PC-9 (cell line): ENCODE data around the gene MICOS13. TPM values are rescaled to one million over a fixed set of nuclear protein-coding genes. Genes with fewer than 3 reads are reported as not detected.

Experiments used
- BruUV-seq: library from RNA; stranded (reverse); fragments of 400-500 nt; replicated peaks from 2 replicates; lab custom pipeline; 2021; lab: Mats Ljungman, UMichigan
- CTCF ChIA-PET: fragments of 300-600 bp; sonication (Branson Sonifier 250); formaldehyde crosslinking; loops from one replicate; lab custom pipeline; 2022; ENCODE audit warnings: antibody characterized with exemption; lab: Charles Lee
- POLR2A ChIA-PET: fragments of 300-600 bp; sonication (Branson Sonifier 250); formaldehyde crosslinking; loops from one replicate; lab custom pipeline; 2022; ENCODE audit warnings: antibody characterized with exemption; ENCODE audit not compliant: unreplicated experiment; lab: Charles Lee
- DNase-seq, 2 experiments: peaks; one replicate each; pipeline versions ENCODE4 v3.0.0 to v3.0.0-alpha.2; 2015 to 2022; ENCODE audit warnings: mixed read lengths in 1 of 2
- H2AFZ ChIP-seq: fragments of 200-600 bp; sonication (generic); 2 replicates; pipeline ENCODE4 v1.8.1; 2017; ENCODE audit warnings: antibody characterized with exemption
- H3F3A ChIP-seq: fragments of 200-600 bp; sonication (generic); 2 replicates; pipeline ENCODE4 v1.8.1; 2017; ENCODE audit warnings: antibody characterized with exemption, mild to moderate bottlenecking, low read depth; ENCODE audit not compliant: insufficient read depth
- H3K27ac ChIP-seq: fragments of 200-600 bp; sonication (generic); 2 replicates; pipeline ENCODE4 v1.6.1; 2016; ENCODE audit warnings: mixed run types
- H3K27me3 ChIP-seq: fragments of 200-600 bp; sonication (generic); 2 replicates; pipeline ENCODE4 v1.6.1; 2016; ENCODE audit warnings: low read depth, mixed run types; ENCODE audit not compliant: insufficient read depth
- H3K36me3 ChIP-seq: fragments of 200-600 bp; sonication (generic); 2 replicates; pipeline ENCODE4 v1.6.1; 2016; ENCODE audit warnings: low read depth, mixed run types
- H3K4me1 ChIP-seq: fragments of 200-600 bp; sonication (generic); replicated peaks from 2 replicates; pipeline ENCODE4 v1.6.1; 2016; ENCODE audit warnings: mixed run types; ENCODE audit not compliant: insufficient read depth
- H3K4me2 ChIP-seq: fragments of 200-600 bp; sonication (generic); 2 replicates; pipeline ENCODE4 v1.6.1; 2017; ENCODE audit warnings: mixed run types
- H3K4me3 ChIP-seq: fragments of 200-600 bp; sonication (generic); 2 replicates; pipeline ENCODE4 v1.6.1; 2016; ENCODE audit warnings: mixed run types
- H3K79me2 ChIP-seq: fragments of 200-600 bp; sonication (generic); 2 replicates; pipeline ENCODE4 v1.6.1; 2017; ENCODE audit warnings: low read depth, mixed run types
- H3K9me2 ChIP-seq: fragments of 200-600 bp; sonication (generic); 2 replicates; pipeline ENCODE4 v1.8.1; 2017; ENCODE audit warnings: mild to moderate bottlenecking; ENCODE audit not compliant: insufficient read depth
- H3K9me3 ChIP-seq: fragments of 200-600 bp; sonication (generic); 2 replicates; pipeline ENCODE4 v1.8.1; 2016; ENCODE audit warnings: low read depth; ENCODE audit not compliant: insufficient read depth
- H4K20me1 ChIP-seq: fragments of 200-600 bp; sonication (generic); 2 replicates; pipeline ENCODE4 v1.8.1; 2017; ENCODE audit not compliant: insufficient read depth
- EZH2 ChIP-seq: fragments of 200-600 bp; sonication (generic); IDR thresholded peaks from 2 replicates; pipeline ENCODE4 v1.8.0; 2017; ENCODE audit warnings: antibody characterized with exemption, low read depth
- intact Hi-C: fragments of 100-400 bp; cut with micrococcal nuclease; formaldehyde crosslinking; loops from one replicate; pipeline ENCODE4 v1.10.0; 2022; ENCODE audit not compliant: unreplicated experiment
- total RNA-seq: library from RNA; stranded (reverse); gene quantifications from 2 replicates; pipeline ENCODE4 v1.2.3, GENCODE V29; 2021
- TF ChIP-seq, protein P1 (sequence below): fragments of 200-600 bp; sonication (generic); conservative IDR thresholded peaks from 2 replicates; pipeline ENCODE4 v1.6.1; 2017; ENCODE audit warnings: mixed run types, antibody characterized with exemption, mild to moderate bottlenecking, moderate library complexity

The MICOS13 gene
- total RNA-seq, 1 experiment from 2014 or later, result 34.7 TPM

DNA sequence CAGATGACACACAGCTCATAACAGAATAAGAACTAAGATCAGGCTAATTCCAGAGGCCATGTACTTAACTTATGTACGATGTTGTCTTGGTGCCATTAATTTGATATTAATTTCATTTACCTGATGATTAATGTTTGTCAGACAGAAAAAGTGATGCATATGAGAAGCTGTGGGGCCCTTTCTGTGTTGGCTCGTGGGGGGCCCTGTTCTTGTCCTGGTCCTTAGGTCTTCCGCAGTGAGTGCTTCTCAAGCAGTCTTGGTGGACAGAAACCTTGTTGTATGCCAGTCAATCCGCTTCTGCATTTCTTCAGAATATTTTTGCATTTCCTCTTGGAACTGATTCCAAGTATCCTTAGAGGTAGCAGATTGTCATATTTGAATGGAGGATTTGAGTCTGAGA, 37.3 kb downstream of the MICOS13 start:
- Histone ChIP-seq H3K9me3 (no peaks in the 10 kb centered on the region), H3K4me3 (no peak overlapping the region), H3K27me3 (no peaks in the 10 kb centered on the region), H4K20me1 (peaks cover 57% of the 10 kb centered on the region), H3F3A (no peaks in the 10 kb centered on the region), H3K79me2 (peaks cover 70% of the 10 kb centered on the region), H3K9me2 (no peaks in the 10 kb centered on the region), H3K27ac (no peak overlapping the region), H3K36me3 (0 out of 2 replicates have a peak, but pooled peaks cover 3% of the 10 kb centered on the region), H3K4me1 (no peaks in the 10 kb centered on the region), H3K4me2 (no peak overlapping the region), H2AFZ (no peak overlapping the region)
- intact Hi-C loops, result no loop called here
- ChIA-PET POLR2A (no interaction called here), CTCF (no interaction called here)
- DNase-seq, result no peak
- no peak for TF ChIP-seq EZH2
- TF ChIP-seq, protein P1, sequence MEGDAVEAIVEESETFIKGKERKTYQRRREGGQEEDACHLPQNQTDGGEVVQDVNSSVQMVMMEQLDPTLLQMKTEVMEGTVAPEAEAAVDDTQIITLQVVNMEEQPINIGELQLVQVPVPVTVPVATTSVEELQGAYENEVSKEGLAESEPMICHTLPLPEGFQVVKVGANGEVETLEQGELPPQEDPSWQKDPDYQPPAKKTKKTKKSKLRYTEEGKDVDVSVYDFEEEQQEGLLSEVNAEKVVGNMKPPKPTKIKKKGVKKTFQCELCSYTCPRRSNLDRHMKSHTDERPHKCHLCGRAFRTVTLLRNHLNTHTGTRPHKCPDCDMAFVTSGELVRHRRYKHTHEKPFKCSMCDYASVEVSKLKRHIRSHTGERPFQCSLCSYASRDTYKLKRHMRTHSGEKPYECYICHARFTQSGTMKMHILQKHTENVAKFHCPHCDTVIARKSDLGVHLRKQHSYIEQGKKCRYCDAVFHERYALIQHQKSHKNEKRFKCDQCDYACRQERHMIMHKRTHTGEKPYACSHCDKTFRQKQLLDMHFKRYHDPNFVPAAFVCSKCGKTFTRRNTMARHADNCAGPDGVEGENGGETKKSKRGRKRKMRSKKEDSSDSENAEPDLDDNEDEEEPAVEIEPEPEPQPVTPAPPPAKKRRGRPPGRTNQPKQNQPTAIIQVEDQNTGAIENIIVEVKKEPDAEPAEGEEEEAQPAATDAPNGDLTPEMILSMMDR, result no peak
- no TSS peak for BruUV-seq

DNA sequence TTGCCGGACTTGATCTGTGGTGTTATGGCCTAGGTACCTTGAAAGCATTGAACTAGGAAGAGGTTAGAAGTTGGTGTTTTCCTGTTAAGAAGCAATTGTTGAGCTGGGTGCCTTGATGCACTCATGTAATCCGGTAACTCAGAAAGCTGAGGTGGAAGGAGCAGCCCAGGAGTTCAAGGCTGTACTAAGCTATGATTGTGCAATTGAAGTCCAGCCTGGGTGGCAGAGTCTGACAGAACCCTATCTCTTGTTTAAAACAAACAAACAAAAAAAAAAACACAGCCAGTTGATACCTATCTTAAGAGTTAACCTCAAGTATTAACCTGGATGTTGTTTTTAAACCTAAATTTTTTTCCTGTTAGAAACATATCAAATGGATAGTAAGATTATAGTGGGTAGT, 38.1 kb downstream of the MICOS13 start:
- no peaks in the 10 kb centered on the region for H3K4me1 ChIP-seq
- intact Hi-C loops, result no loop called here
- no peak for DNase-seq
- no peaks in the 10 kb centered on the region for H3K27me3 ChIP-seq
- H3K79me2 ChIP-seq, result peaks cover 78% of the 10 kb centered on the region
- peaks cover 64% of the 10 kb centered on the region for H4K20me1 ChIP-seq
- no peak overlapping the region for H3K4me2 ChIP-seq
- no peaks in the 10 kb centered on the region for H3K9me2 ChIP-seq
- H2AFZ ChIP-seq, result no peak overlapping the region
- H3K9me3 ChIP-seq, result no peaks in the 10 kb centered on the region
- no peak overlapping the region for H3K27ac ChIP-seq
- no peak for TF ChIP-seq EZH2
- TF ChIP-seq, protein P1, result no peak
- POLR2A ChIA-PET, result no interaction called here
- no TSS peak for BruUV-seq
- no peaks in the 10 kb centered on the region for H3F3A ChIP-seq
- H3K36me3 ChIP-seq, result no peaks in the 10 kb centered on the region
- H3K4me3 ChIP-seq, result no peak overlapping the region
- CTCF ChIA-PET, result no interaction called here

DNA sequence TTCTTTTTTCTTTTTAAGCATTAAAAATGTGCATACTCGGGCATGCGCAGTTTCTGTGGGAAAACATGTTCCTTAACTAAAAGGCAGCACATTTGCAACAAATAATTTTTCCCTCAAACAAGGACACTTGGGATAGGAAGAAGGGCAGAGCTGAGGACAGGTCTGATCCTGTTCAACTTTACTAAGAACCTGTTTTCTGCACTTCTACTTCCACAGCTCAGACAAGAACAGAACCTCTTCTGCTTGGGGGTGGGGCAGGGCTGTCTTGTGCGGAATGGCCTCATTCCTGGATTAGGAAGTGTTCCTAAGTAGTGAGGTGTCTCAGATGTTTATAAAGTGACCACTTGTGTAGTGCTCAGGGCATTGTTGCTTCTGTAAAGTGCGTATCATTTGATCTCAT, 39.1 kb downstream of the MICOS13 start:
- H4K20me1 ChIP-seq, result peaks cover 75% of the 10 kb centered on the region
- H3K4me3 ChIP-seq, result no peak overlapping the region

More for the DNA sequence above, 39.1 kb downstream of the MICOS13 start:
- POLR2A ChIA-PET, result no interaction called here
- H2AFZ ChIP-seq, result no peak overlapping the region
- H3K4me2 ChIP-seq, result no peak overlapping the region
- H3K9me2 ChIP-seq, result no peaks in the 10 kb centered on the region
- H3K36me3 ChIP-seq, result no peaks in the 10 kb centered on the region
- no peak overlapping the region for H3K27ac ChIP-seq
- no peaks in the 10 kb centered on the region for H3K9me3 ChIP-seq
- BruUV-seq, result no TSS peak
- CTCF ChIA-PET, result no interaction called here
- H3K4me1 ChIP-seq, result no peaks in the 10 kb centered on the region
- DNase-seq, result no peak
- H3F3A ChIP-seq, result no peaks in the 10 kb centered on the region
- intact Hi-C loops, result no loop called here
- H3K79me2 ChIP-seq, result peaks cover 76% of the 10 kb centered on the region
- TF ChIP-seq, protein P1, result no peak
- no peak for TF ChIP-seq EZH2
- no peaks in the 10 kb centered on the region for H3K27me3 ChIP-seq
